HCT116 (cell line): ENCODE data around the gene MMEL1.

Source experiments
- FOSL1 ChIP-seq: IDR thresholded peaks from 2 replicates; pipeline ENCODE4 v1.6.1; 2012; ENCODE audit warnings: low read depth
- POLR2AphosphoS5 ChIP-seq: IDR thresholded peaks from 2 replicates; pipeline ENCODE4 v1.6.1; 2011; ENCODE audit warnings: mild to moderate bottlenecking, low read depth, low read length, moderate library complexity
- SIN3A ChIP-seq: IDR thresholded peaks from 2 replicates; pipeline ENCODE4 v1.6.1; 2012; ENCODE audit warnings: low read depth
- TF ChIP-seq, protein P1 (sequence below), 3 experiments: fragments of 200-600 bp in 1 of 3; sonication (generic) in 1 of 3; IDR thresholded peaks in 2 of 3; conservative IDR thresholded peaks in 1 of 3; 2 replicates each; pipeline ENCODE4 v1.5.1; 2012 to 2017; ENCODE audit warnings: low read depth in 2 of 3, low read length in 2 of 3, antibody characterized with exemption in 1 of 3, borderline replicate concordance in 1 of 3, control low read depth in 1 of 3, mild to moderate bottlenecking in 1 of 3, mixed read lengths in 1 of 3, mixed run types in 1 of 3, moderate library complexity in 1 of 3; ENCODE audit not compliant: insufficient read depth in 1 of 3
- TF ChIP-seq, protein P2 (sequence below): IDR thresholded peaks from 2 replicates; pipeline ENCODE4 v1.6.1; 2012

DNA sequence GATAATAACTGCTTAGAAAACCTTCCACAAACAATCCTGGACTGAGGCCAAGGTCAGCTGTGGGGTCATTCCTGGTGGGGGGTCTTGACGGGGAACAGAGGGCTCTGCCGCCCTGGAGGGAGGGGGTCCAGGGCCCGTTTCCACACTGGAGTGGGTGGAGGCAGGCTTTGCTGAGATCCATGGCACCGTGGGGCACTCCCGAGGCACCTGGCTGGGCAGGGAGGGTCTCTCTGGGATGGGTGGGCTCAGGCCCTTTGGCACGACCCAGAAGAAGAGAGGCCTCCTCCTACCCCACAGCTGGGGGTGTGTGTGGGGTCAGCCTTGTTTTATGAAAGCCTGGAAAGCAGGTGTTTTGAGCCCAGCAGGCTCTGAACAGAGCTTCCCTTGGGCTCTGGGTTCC lies 5.1 kb downstream of the MMEL1 start:
- TF ChIP-seq, protein P1, sequence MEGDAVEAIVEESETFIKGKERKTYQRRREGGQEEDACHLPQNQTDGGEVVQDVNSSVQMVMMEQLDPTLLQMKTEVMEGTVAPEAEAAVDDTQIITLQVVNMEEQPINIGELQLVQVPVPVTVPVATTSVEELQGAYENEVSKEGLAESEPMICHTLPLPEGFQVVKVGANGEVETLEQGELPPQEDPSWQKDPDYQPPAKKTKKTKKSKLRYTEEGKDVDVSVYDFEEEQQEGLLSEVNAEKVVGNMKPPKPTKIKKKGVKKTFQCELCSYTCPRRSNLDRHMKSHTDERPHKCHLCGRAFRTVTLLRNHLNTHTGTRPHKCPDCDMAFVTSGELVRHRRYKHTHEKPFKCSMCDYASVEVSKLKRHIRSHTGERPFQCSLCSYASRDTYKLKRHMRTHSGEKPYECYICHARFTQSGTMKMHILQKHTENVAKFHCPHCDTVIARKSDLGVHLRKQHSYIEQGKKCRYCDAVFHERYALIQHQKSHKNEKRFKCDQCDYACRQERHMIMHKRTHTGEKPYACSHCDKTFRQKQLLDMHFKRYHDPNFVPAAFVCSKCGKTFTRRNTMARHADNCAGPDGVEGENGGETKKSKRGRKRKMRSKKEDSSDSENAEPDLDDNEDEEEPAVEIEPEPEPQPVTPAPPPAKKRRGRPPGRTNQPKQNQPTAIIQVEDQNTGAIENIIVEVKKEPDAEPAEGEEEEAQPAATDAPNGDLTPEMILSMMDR (IDR thresholded peaks at IDR 0.05 in 2 of 3, conservative IDR thresholded peaks at IDR 0.05 in 1 of 3; ENCODE audit: borderline replicate concordance in 1 of 3, insufficient read depth in 1 of 3, low read depth in 2 of 3, low read length in 2 of 3): no peak
- no peak for TF ChIP-seq SIN3A
- TF ChIP-seq, protein P2, sequence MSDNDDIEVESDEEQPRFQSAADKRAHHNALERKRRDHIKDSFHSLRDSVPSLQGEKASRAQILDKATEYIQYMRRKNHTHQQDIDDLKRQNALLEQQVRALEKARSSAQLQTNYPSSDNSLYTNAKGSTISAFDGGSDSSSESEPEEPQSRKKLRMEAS: no peak
- TF ChIP-seq FOSL1: no peak
- no peak for TF ChIP-seq POLR2AphosphoS5
